Measurements from ENCODE around the gene ULK1.

DNA sequence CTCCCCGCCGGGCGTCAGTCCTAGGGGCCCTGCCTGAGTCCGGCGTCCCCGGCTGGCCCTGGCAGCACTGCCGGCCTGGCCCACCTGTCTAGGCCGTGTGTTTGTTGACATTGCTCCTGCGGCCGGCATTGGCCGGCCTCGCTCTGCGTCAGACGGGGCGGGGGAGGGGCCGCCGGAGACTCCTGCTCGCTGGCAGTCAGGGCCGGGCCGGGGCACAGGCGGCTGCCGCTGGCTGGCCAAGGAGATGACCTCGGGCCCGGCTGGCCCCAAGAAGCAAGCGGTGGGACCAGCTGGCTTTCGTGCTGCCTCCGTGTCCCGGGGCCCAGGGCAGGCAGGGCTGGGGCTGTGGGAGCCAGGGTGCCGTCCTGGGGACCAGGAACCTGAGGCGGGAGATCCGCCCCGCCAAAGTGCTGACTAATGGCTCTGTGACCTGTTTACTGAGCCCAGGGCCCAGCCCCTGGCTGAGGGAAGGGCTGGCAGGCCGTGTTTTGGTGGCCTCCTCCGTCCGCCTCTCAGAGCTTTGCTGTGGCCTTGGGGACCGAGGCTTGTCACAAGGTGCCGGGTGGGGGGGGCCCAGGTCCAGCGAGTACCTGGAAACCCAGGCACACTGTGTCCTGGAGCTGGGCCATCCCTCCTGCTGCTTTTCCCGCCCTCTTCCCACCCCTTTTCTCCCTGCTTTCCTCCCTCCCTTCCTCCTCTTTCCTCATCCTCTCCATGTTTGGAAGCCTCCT is 1.8 kb downstream of the ULK1 start:
- peak in 3 of 4 donors; percentile 6 to 88 (median 56) for TF ChIP-seq EP300 (IDR thresholded peaks at IDR 0.05)
- TF ChIP-seq, protein P1, sequence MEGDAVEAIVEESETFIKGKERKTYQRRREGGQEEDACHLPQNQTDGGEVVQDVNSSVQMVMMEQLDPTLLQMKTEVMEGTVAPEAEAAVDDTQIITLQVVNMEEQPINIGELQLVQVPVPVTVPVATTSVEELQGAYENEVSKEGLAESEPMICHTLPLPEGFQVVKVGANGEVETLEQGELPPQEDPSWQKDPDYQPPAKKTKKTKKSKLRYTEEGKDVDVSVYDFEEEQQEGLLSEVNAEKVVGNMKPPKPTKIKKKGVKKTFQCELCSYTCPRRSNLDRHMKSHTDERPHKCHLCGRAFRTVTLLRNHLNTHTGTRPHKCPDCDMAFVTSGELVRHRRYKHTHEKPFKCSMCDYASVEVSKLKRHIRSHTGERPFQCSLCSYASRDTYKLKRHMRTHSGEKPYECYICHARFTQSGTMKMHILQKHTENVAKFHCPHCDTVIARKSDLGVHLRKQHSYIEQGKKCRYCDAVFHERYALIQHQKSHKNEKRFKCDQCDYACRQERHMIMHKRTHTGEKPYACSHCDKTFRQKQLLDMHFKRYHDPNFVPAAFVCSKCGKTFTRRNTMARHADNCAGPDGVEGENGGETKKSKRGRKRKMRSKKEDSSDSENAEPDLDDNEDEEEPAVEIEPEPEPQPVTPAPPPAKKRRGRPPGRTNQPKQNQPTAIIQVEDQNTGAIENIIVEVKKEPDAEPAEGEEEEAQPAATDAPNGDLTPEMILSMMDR (IDR thresholded peaks at IDR 0.05), result no peak
- TF ChIP-seq POLR2AphosphoS5 (IDR thresholded peaks at IDR 0.05), result peak; percentile 92 to 97 (median 96)
- peak; percentile 90 to 93 for TF ChIP-seq POLR2A (IDR thresholded peaks at IDR 0.05)
